LNCaP clone FGC (cell line): ENCODE results near the gene GPRIN2.
"Not testable (repeated sequence)": the region's sequence is repeated elsewhere in the genome, so short reads cannot be mapped to it uniquely, and the experiment has no call there.

Experiments used
- DNase-seq: peaks from one replicate; pipeline ENCODE4 v3.0.0-alpha.2; 2011; ENCODE audit warnings: low read depth
- H3K4me3 ChIP-seq: 2 replicates; pipeline ENCODE4 v1.5.1; 2011; ENCODE audit warnings: mild to moderate bottlenecking, low read depth, low read length, control low read depth
- TF ChIP-seq, protein P1 (sequence below): IDR thresholded peaks from 2 replicates; pipeline ENCODE4 v1.5.1; 2012; ENCODE audit warnings: mild to moderate bottlenecking; ENCODE audit not compliant: control insufficient read depth, insufficient read depth; ENCODE audit errors: extremely low read depth

The GPRIN2 gene

DNA sequence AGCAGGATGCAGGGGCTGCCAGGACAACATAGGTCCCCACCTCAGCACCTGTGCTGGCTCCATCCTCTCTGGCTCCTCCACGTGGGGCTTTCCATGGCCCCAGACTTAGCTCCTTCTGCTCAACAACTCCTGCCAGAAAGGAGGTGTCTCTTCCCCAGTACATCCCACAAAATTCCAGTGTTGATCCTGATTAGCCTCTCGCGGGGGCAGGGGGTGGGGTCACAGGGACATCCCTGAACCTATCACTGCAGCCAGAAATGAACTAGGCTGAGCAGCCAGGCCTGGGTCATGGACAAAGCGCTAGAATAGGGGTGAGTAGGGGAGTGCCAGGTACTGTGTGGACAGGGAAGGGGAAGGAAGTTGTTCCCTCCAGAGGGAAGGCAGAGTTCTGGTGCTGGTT, 17.4 kb upstream of the GPRIN2 start:
- not testable (repeated sequence) for DNase-seq, H3K4me3 ChIP-seq

DNA sequence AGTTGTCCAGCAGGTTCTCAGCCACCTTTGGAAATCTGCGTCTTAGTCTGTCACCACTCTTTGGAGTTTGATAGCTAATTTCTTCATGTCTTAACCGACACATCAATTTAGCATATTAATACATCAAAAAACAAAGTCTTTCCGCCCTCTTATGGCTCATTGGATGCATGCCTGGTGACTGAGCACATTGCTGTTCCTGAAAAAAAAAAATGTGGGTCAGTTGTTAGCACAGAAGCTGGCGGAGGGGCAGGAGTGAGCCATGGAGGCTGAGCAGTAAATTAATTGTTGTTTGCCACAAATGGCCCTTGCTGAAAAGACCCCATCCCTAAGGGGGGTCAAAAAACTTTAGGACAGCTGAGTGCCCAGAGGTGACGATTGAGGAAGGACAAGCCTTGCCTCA, 16.9 kb upstream of the GPRIN2 start:
- not testable (repeated sequence) for H3K4me3 ChIP-seq, DNase-seq

DNA sequence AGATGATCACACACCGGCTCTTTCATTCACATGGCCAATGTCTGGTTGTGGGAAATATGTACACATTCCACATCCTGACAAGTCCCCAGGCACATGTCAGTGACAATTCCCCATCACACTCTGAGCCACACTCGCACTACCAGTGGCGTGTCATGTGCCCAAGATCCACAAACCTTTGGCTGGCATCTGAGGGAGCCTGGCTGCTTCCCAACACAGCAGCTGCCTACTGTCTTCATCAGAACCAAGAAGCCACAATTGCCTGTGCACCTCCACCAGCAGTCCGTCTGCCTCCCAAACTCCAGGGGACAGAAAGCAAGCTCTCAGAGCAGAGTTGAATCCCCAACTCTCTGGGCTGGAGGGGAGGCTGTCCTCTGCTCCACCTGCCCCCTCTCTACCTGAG, 16.3 kb upstream of the GPRIN2 start:
- H3K4me3 ChIP-seq, DNase-seq: not testable (repeated sequence)

DNA sequence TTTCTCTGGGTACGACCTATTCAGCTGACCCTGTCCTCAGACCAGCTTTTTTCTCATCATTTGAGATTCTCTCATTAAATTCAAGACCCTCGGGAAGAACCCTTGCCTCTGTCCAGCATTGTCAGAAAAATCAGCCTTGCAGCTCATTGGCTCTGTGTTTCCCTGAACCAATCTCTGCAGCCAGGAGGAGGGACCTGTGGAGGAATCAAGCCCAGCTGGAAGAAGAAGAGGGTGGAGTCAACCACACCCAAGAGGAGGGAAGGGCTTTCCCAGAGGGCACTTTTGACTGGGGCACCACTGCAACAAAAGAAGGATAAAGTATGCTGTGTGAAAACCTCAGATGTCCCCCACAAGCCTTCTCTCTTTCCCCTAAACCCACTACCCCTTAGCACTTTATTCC, 14.2 kb upstream of the GPRIN2 start:
- DNase-seq, H3K4me3 ChIP-seq: not testable (repeated sequence)

DNA sequence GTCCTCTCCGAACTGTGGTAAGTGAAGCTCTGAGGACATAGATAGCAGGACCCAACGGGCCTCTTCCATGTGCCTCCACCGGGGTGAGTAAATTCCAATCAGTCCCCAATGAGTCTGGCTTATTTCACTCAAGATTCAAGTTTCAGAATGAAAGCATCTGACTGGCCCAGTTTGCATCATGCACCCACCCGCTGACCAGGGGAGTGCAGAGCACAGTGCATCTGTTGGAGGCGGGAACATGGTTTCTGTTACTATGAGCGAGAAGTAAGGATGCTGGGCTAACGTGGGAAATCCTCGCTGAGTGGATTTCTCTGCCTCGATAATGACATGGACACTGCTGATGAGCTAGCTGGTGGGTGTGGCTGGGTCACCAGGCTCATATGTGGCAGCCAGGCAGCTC, 10.7 kb upstream of the GPRIN2 start:
- not testable (repeated sequence) for H3K4me3 ChIP-seq, DNase-seq

DNA sequence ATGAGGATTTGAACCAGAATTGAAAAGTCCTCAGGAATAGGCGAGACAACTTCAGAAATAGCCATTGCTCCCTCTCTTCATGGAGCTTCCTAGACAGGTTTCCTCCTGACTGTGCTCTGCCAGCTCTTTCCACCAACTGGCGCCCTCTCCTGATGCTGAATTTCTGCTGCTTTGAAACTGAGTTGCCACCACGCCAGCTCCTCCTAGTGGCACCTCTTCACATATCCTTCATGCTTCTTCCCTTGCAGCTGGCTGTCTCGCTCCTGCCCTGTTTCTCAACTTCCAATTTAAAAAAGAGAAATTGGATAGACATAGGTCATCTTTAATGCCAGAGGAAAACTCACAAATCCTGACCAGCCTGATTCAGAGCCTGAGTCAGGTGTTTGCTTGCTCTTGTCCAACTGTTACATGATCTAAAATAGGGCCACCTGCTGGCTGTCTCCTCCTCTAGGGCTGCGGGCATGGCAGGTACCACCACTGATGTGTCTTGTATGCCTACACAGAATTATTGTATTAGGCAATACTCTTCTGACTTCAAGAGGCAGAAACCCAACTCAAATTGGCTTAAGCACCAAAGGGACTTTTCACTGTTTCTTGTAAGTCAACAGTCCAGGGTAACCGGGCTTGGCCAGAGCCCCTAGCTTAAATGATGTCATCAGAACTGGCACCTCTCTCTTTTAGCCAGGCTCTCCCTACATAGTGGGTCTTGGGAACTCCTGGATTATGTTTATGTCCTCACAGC, 9.3 kb upstream of the GPRIN2 start:
- not testable (repeated sequence) for H3K4me3 ChIP-seq
- DNase-seq, result peak; percentile 55
- TF ChIP-seq, protein P1, sequence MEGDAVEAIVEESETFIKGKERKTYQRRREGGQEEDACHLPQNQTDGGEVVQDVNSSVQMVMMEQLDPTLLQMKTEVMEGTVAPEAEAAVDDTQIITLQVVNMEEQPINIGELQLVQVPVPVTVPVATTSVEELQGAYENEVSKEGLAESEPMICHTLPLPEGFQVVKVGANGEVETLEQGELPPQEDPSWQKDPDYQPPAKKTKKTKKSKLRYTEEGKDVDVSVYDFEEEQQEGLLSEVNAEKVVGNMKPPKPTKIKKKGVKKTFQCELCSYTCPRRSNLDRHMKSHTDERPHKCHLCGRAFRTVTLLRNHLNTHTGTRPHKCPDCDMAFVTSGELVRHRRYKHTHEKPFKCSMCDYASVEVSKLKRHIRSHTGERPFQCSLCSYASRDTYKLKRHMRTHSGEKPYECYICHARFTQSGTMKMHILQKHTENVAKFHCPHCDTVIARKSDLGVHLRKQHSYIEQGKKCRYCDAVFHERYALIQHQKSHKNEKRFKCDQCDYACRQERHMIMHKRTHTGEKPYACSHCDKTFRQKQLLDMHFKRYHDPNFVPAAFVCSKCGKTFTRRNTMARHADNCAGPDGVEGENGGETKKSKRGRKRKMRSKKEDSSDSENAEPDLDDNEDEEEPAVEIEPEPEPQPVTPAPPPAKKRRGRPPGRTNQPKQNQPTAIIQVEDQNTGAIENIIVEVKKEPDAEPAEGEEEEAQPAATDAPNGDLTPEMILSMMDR, result peak; percentile 87

DNA sequence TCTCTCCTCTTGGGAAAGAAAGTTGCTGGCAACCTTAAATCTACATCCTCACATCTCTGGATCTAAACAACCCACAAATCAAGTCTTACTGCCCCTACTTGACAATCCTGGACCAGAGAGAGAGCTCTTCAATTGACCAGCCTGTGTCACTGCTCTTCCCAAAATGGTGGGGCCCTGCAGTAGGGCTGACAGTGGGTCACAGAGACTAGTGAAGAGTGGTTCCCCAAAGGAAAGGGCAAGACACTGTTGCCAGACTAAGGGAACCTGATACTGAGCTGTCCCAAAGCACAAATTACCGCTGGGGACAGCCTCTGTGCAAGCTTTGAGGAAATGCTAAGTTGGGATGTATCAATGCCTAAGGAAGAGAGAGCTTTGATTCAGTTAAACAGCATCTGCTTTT, 4.5 kb upstream of the GPRIN2 start:
- TF ChIP-seq, protein P1, result no peak
- no peak overlapping the region for H3K4me3 ChIP-seq
- DNase-seq, result no peak

DNA sequence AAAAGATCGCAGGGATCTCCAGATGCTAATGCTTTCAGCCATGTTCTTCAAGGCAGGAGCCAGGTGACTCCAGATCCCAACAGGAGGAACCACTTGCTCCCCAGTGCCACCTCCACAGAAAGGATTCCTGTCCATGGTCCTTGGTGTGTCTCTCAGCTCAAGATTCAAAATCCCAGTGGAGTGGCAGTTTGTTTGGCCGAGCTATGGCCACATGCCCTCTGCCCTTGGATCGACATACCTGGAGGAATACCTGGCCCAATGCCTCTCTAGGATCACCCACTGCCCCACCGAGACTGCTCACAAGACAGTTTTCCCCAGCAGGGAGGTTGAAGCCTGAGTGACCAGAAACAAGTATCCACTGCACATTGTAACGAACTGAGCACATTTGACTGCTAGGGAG, 3.9 kb upstream of the GPRIN2 start:
- H3K4me3 ChIP-seq, result no peak overlapping the region
- no peak for DNase-seq
- TF ChIP-seq, protein P1, result no peak

DNA sequence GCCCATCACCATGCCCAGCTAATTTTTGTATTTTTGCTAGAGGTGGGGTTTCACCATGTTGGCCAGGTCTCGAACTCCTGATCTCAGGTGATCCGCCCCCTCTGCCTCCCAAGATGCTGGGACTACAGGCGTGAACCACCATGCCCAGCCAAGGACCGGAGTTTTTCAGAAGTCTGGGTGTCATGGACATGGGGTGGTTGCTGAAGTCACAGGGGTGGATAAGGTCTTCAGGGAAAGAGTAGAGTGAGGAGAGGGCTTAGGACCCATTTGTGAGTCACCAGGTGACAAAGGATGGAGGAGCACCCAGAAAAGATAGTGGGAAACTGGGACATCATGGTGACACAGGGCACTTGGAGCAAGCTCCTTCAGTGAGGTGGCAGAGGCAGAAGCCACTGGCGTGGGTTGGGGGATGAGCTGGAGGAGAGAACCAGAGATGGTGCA, 2.8 kb upstream of the GPRIN2 start:
- no peak overlapping the region for H3K4me3 ChIP-seq
- TF ChIP-seq, protein P1, result no peak
- DNase-seq, result no peak
